GM12878 (cell line): Measurements from ENCODE around the gene ADAMTS3. TPM values are rescaled to one million over a fixed set of nuclear protein-coding genes. Genes with fewer than 3 reads are reported as not detected.

ENCODE experiments used
- ATAC-seq: fragments of 200-7000 bp; cut with Tn5 transposase; 3 replicates; pipeline ENCODE4 v1.9.1; 2020; ENCODE audit warnings: mild to moderate bottlenecking, moderate library complexity
- BruUV-seq: library from RNA; stranded (reverse); fragments of 400-500 nt; replicated peaks from 2 replicates; lab custom pipeline; 2021; lab: Mats Ljungman, UMichigan
- CTCF ChIA-PET: fragments of 300-600 bp; sonication (Branson Sonifier 250); formaldehyde crosslinking; extraction: SDS; loops from one replicate; lab custom pipeline; 2021; ENCODE audit warnings: inconsistent platforms; lab: Yijun Ruan, JAX
- POLR2A ChIA-PET: fragments of 350-600 bp; formaldehyde crosslinking; extraction: SDS; loops from one replicate; lab custom pipeline; 2021; ENCODE audit warnings: inconsistent platforms; lab: Charles Lee
- RAD21 ChIA-PET: fragments of 300-600 bp; sonication (Branson Sonifier 250); formaldehyde crosslinking; loops from one replicate; lab custom pipeline; 2023; ENCODE audit warnings: antibody characterized with exemption; ENCODE audit not compliant: unreplicated experiment; lab: Charles Lee
- SMC1A ChIA-PET: fragments of 300-600 bp; sonication (Branson Sonifier 250); formaldehyde crosslinking; loops from one replicate; lab custom pipeline; 2023; ENCODE audit not compliant: unreplicated experiment, uncharacterized antibody; lab: Charles Lee
- DNase-seq: peaks from one replicate; pipeline ENCODE4 v3.0.0-alpha.2; 2011; ENCODE audit warnings: low read depth, low spot score
- FAIRE-seq: peaks from 3 replicates; lab custom pipeline; 2011; peaks lifted over from hg19 to GRCh38; lab: Jason Lieb, UNC
- H2AFZ ChIP-seq: 2 replicates; pipeline ENCODE4 v1.6.0; 2011; ENCODE audit warnings: low read depth, low read length, control low read depth; ENCODE audit not compliant: control insufficient read depth
- H3K27ac ChIP-seq: 2 replicates; pipeline ENCODE4 v1.5.1; 2011; ENCODE audit warnings: control low read depth; ENCODE audit not compliant: control insufficient read depth, insufficient read depth
- H3K27me3 ChIP-seq, 2 experiments: replicated peaks in 1 of 2; 2 replicates each; pipeline versions ENCODE4 v1.6.0 to v1.6.1; 2011; ENCODE audit warnings: low read length in 1 of 2; ENCODE audit not compliant: control insufficient read depth in 2 of 2, insufficient read depth in 2 of 2
- H3K36me3 ChIP-seq, 2 experiments: 2 replicates each; pipeline ENCODE4 v1.5.1; 2011; ENCODE audit warnings: low read length in 1 of 2; ENCODE audit not compliant: control insufficient read depth in 2 of 2, insufficient read depth in 2 of 2
- H3K4me1 ChIP-seq: 2 replicates; pipeline ENCODE4 v1.6.1; 2011; ENCODE audit warnings: mild to moderate bottlenecking, low read length, moderate library complexity, mixed read lengths; ENCODE audit not compliant: control insufficient read depth, insufficient read depth
- H3K4me2 ChIP-seq: 2 replicates; pipeline ENCODE4 v1.6.0; 2011; ENCODE audit warnings: control low read depth; ENCODE audit not compliant: control insufficient read depth, insufficient read depth
- H3K4me3 ChIP-seq: fragments of 200-600 bp; sonication (generic); 2 replicates; pipeline ENCODE4 v1.5.1; 2016
- H3K79me2 ChIP-seq: 2 replicates; pipeline ENCODE4 v1.6.0; 2011; ENCODE audit warnings: low read length; ENCODE audit not compliant: control insufficient read depth, insufficient read depth
- H3K9ac ChIP-seq: 2 replicates; pipeline ENCODE4 v1.8.0; 2011; ENCODE audit warnings: low read length, control low read depth, mixed read lengths; ENCODE audit not compliant: control insufficient read depth, insufficient read depth
- H3K9me3 ChIP-seq: replicated peaks from 3 replicates; pipeline ENCODE4 v1.5.1; 2011; ENCODE audit warnings: mild to moderate bottlenecking, low read length; ENCODE audit not compliant: control insufficient read depth, insufficient read depth
- H4K20me1 ChIP-seq: 2 replicates; pipeline ENCODE4 v1.6.0; 2011; ENCODE audit not compliant: control insufficient read depth, insufficient read depth
- CBX3 ChIP-seq: fragments of 200-600 bp; sonication (generic); IDR thresholded peaks from 2 replicates; pipeline ENCODE4 v1.6.1; 2016; ENCODE audit warnings: low read depth, borderline replicate concordance
- DPF2 ChIP-seq: fragments of 450-650 bp; IDR thresholded peaks from 2 replicates; pipeline ENCODE4 v1.6.1; 2017; ENCODE audit warnings: mild to moderate bottlenecking
- HDGF ChIP-seq: fragments of 450-650 bp; IDR thresholded peaks from 2 replicates; pipeline ENCODE4 v1.6.1; 2016; ENCODE audit warnings: antibody characterized with exemption
- NFYB ChIP-seq: IDR thresholded peaks from 2 replicates; pipeline ENCODE4 v1.6.1; 2011; ENCODE audit warnings: low read depth, mild to moderate bottlenecking, low read length, improper control_type of control experiment, moderate library complexity; ENCODE audit not compliant: insufficient read depth
- NR2F1 ChIP-seq: fragments of 450-650 bp; conservative IDR thresholded peaks from 2 replicates; pipeline ENCODE4 v1.6.1; 2017; ENCODE audit warnings: mild to moderate bottlenecking
- RELA ChIP-seq: fragments of 450-650 bp; IDR thresholded peaks from 2 replicates; pipeline ENCODE4 v1.8.0; 2014; ENCODE audit warnings: borderline replicate concordance; ENCODE audit not compliant: partially characterized antibody
- SIX5 ChIP-seq: IDR thresholded peaks from 2 replicates; pipeline ENCODE4 v1.6.1; 2011; ENCODE audit warnings: mild to moderate bottlenecking, low read depth, low read length, moderate library complexity; ENCODE audit not compliant: severe bottlenecking
- TCF12 ChIP-seq: IDR thresholded peaks from 2 replicates; pipeline ENCODE4 v1.6.1; 2011; ENCODE audit warnings: low read depth, mild to moderate bottlenecking, low read length
- WGBS: methylation state at CpG from one replicate; pipeline ENCODE4 v1.1.6; 2016; ENCODE audit warnings: low lambda C conversion rate; ENCODE audit not compliant: insufficient replicate concordance, insufficient coverage; ENCODE audit errors: missing lambda C conversion rate; 5-methylcytosine and 5-hydroxymethylcytosine counted together
- in situ Hi-C: fragments of 300-500 bp; cut with MboI; formaldehyde crosslinking; loops from 9 replicates; pipeline ENCODE4 v1.14.3; 2018; ENCODE audit warnings: mixed read lengths
- intact Hi-C: fragments of 100-400 bp; cut with micrococcal nuclease; formaldehyde crosslinking; loops from one replicate; pipeline ENCODE4 v1.14.2; 2022; ENCODE audit not compliant: unreplicated experiment
- polyA plus RNA-seq, 11 experiments: library from polyadenylated mRNA; depleted of rRNA in 4 of 11; unstranded in 6 of 11; stranded (reverse) in 5 of 11; fragments of >200 nt; fragmentation: Nextera tagmentation in 4 of 11; fragmentation: Illumina TruSeq in 1 of 11; extraction: Ambion mirVana in 4 of 11; extraction: Trizol in 1 of 11; gene quantifications; 1 replicate in 1 of 11; 2 replicates in 10 of 11; pipeline versions ENCODE4 v1.2.1 to v1.2.3, GENCODE V29; 2011 to 2016; ENCODE audit warnings: inconsistent platforms in 2 of 11, missing spikeins in 2 of 11, low read depth in 1 of 11
- total RNA-seq, 4 experiments: library from RNA; depleted of rRNA in 3 of 4; stranded (reverse); fragments of >200 nt in 3 of 4; fragmentation: Illumina TruSeq in 1 of 4; extraction: Trizol in 1 of 4; gene quantifications; 2 replicates each; pipeline versions ENCODE4 v1.2.1 to v1.2.3, GENCODE V29; 2013 to 2021
- TF ChIP-seq, protein P1 (sequence below): fragments of 450-650 bp; formaldehyde crosslinking; IDR thresholded peaks from 2 replicates; pipeline ENCODE4 v1.5.0; 2022; ENCODE audit warnings: mild to moderate bottlenecking, missing genetic modification characterization
- TF ChIP-seq, protein P2 (sequence below): fragments of 450-650 bp; IDR thresholded peaks from 2 replicates; pipeline ENCODE4 v1.6.1; 2016; ENCODE audit warnings: mild to moderate bottlenecking

ADAMTS3 gene
- total and polyA plus RNA-seq, 10 of the 15 experiments (the other 5 are each of a cell fraction or from before 2014, with no cell fraction given), result under 0.01 to 0.07 (median 0.02) TPM; not detected in 6

DNA sequence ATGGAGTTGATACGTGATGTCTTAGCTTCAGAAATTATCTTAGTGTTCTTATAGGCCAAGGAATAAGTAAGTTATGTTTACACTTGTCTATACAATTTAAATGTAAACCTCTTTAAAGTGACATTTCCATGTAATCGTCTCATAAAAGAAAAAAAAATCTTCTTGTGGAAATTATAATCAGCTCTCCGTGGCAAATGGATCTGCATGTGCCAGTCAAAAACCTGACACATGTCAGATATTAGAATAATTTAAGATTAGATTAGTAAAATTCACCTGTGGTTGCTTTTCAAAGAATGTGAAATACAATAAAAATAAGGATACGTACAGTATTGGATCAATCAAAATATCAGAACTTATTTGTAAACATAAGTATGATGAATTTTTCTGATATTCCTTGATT is 263.9 kb downstream of the ADAMTS3 start:
- ChIA-PET POLR2A (no interaction called here), SMC1A (interaction anchor here (1.0 to 1.5 kb wide), 3 partner anchors 9 to 47 kb away, joined by 3 read pairs; no protein-coding TSS in a partner anchor), CTCF (interaction anchor here (0.9 to 7.1 kb wide), 4 partner anchors 10 to 1075 kb away, joined by 3 to 39 read pairs (median 13); no protein-coding TSS in a partner anchor), RAD21 (no interaction called here)
- intact Hi-C loops (loop anchor here (10.0 kb wide), 1 partner anchor 1700 kb away; no protein-coding TSS in a partner anchor), in situ Hi-C loops (loop anchor here (25.0 kb wide), 1 partner anchor 707 kb away; no protein-coding TSS in a partner anchor)
- ATAC-seq, result no peak
- TF ChIP-seq NFYB (no peak), SIX5 (no peak), NR2F1 (no peak), RELA (no peak)
- Histone ChIP-seq H3K27ac (no peak overlapping the region), H3K4me3 (no peak overlapping the region), H3K36me3 (no peaks in the 10 kb centered on the region), H3K79me2 (no peaks in the 10 kb centered on the region), H3K4me1 (no peaks in the 10 kb centered on the region), H2AFZ (no peak overlapping the region), H3K27me3 (no peaks in the 10 kb centered on the region), H3K4me2 (no peak overlapping the region), H3K9me3 (no peaks in the 10 kb centered on the region), H3K9ac (no peak overlapping the region), H4K20me1 (no peaks in the 10 kb centered on the region)
- DNase-seq, result no peak
- 10% methylated on average over 4 of the region's 4 CpGs for WGBS
- FAIRE-seq, result no peak
- no TSS peak for BruUV-seq

DNA sequence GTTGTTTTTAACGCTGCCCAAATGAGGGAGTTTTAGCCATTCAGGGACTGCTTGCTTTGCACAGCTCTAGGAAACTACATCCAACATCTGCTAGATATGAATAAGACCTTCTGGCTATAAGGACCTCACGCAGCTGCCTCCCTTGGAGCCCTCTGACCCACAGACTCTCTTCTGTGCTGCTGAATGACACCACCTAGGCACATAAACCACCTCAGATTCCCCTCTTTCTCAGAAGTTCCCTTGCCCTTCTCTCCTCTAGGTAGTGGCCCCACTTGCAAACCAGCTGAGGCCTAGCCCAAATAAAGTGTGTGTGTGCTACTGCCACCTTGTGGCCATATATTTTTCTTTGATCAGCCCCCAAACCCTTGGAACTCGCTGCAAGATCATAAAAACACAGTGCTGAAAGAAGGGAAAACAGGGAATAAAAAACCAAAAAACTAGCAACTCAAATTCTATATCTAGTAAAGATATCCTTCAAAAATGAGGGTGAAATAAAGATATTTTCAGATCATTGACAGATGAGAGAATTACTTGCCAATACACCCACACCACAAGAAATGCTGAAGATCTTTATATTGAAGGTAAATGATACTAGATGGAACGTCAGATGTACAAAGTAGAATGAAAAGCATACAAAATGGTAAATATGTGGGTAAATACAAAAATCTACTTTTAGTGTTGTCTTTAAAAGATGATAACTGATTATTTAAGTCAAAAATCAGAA is 265.9 kb downstream of the ADAMTS3 start:
- ChIA-PET CTCF (interaction anchor here (0.6 to 7.1 kb wide), 26 partner anchors 8 to 1118 kb away, joined by 3 to 39 read pairs (median 4); no protein-coding TSS in a partner anchor), POLR2A (no interaction called here), RAD21 (interaction anchor here (0.7 to 1.4 kb wide), 3 partner anchors 17 to 573 kb away, joined by 3 to 5 read pairs (median 5); no protein-coding TSS in a partner anchor), SMC1A (interaction anchor here (0.9 to 3.8 kb wide), 10 partner anchors 7 to 1031 kb away, joined by 3 to 22 read pairs (median 3); no protein-coding TSS in a partner anchor)
- Histone ChIP-seq H2AFZ (peak overlapping the region; percentile 33), H3K36me3 (no peaks in the 10 kb centered on the region), H4K20me1 (no peaks in the 10 kb centered on the region), H3K79me2 (no peaks in the 10 kb centered on the region), H3K27ac (no peak overlapping the region), H3K4me1 (no peaks in the 10 kb centered on the region), H3K4me3 (no peak overlapping the region), H3K27me3 (no peaks in the 10 kb centered on the region), H3K9me3 (no peaks in the 10 kb centered on the region), H3K4me2 (no peak overlapping the region), H3K9ac (no peak overlapping the region)
- DNase-seq, result no peak
- WGBS, result 15% methylated on average over 4 of the region's 4 CpGs
- intact Hi-C loops (loop anchor here (1.0 to 10.0 kb wide), 3 partner anchors 571 to 1698 kb away; no protein-coding TSS in a partner anchor), in situ Hi-C loops (loop anchor here (25.0 kb wide), 1 partner anchor 709 kb away; no protein-coding TSS in a partner anchor)
- ATAC-seq, result peak; percentile 99
- peak; percentile 88 for FAIRE-seq
- BruUV-seq, result no TSS peak
- TF ChIP-seq TCF12 (no peak), HDGF (no peak), DPF2 (no peak), CBX3 (no peak)
- TF ChIP-seq, protein P1, sequence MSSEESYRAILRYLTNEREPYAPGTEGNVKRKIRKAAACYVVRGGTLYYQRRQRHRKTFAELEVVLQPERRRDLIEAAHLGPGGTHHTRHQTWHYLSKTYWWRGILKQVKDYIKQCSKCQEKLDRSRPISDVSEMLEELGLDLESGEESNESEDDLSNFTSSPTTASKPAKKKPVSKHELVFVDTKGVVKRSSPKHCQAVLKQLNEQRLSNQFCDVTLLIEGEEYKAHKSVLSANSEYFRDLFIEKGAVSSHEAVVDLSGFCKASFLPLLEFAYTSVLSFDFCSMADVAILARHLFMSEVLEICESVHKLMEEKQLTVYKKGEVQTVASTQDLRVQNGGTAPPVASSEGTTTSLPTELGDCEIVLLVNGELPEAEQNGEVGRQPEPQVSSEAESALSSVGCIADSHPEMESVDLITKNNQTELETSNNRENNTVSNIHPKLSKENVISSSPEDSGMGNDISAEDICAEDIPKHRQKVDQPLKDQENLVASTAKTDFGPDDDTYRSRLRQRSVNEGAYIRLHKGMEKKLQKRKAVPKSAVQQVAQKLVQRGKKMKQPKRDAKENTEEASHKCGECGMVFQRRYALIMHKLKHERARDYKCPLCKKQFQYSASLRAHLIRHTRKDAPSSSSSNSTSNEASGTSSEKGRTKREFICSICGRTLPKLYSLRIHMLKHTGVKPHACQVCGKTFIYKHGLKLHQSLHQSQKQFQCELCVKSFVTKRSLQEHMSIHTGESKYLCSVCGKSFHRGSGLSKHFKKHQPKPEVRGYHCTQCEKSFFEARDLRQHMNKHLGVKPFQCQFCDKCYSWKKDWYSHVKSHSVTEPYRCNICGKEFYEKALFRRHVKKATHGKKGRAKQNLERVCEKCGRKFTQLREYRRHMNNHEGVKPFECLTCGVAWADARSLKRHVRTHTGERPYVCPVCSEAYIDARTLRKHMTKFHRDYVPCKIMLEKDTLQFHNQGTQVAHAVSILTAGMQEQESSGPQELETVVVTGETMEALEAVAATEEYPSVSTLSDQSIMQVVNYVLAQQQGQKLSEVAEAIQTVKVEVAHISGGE (CRISPR knock-in tag), result no peak
- TF ChIP-seq, protein P2, sequence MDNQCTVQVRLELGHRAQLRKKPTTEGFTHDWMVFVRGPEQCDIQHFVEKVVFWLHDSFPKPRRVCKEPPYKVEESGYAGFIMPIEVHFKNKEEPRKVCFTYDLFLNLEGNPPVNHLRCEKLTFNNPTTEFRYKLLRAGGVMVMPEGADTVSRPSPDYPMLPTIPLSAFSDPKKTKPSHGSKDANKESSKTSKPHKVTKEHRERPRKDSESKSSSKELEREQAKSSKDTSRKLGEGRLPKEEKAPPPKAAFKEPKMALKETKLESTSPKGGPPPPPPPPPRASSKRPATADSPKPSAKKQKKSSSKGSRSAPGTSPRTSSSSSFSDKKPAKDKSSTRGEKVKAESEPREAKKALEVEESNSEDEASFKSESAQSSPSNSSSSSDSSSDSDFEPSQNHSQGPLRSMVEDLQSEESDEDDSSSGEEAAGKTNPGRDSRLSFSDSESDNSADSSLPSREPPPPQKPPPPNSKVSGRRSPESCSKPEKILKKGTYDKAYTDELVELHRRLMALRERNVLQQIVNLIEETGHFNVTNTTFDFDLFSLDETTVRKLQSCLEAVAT, result no peak
